ENCODE data around the gene ATP13A3.

- TF ChIP-seq CTCF (IDR thresholded peaks at IDR 0.05) (no peak), PRDM15 (CRISPR knock-in tag; IDR thresholded peaks at IDR 0.05) (no peak), JAZF1 (CRISPR knock-in tag; IDR thresholded peaks at IDR 0.05) (no peak), CREB1 (CRISPR knock-in tag; IDR thresholded peaks at IDR 0.05) (no peak), ZNF263 (CRISPR knock-in tag; IDR thresholded peaks at IDR 0.05; ENCODE audit: low read depth) (no peak), NFE2L1 (CRISPR knock-in tag; IDR thresholded peaks at IDR 0.05) (no peak), CBFB (CRISPR knock-in tag; IDR thresholded peaks at IDR 0.05; ENCODE audit: low read depth) (no peak)
Measured at GRCh38 chr3:194425399-194425798, 61.4 kb downstream of the ATP13A3 start.

Data from WTC11 (cell line).